DOHH2 (cell line): Measurements from ENCODE around the gene DHX58.

Experiments used
- H3F3A ChIP-seq: fragments of 200-600 bp; sonication (generic), shearing (Covaris generic); 2 replicates; pipeline ENCODE4 v1.6.0; 2016; ENCODE audit warnings: antibody characterized with exemption, mild to moderate bottlenecking; ENCODE audit not compliant: control insufficient read depth, insufficient read depth
- H3K27ac ChIP-seq: fragments of 200-600 bp; sonication (generic); 2 replicates; pipeline ENCODE4 v1.5.1; 2014; ENCODE audit warnings: low read depth, mild to moderate bottlenecking, low read length, moderate library complexity
- H3K27me3 ChIP-seq: fragments of 200-600 bp; sonication (generic); 2 replicates; pipeline ENCODE4 v1.6.1; 2014; ENCODE audit warnings: mild to moderate bottlenecking, low read length, mixed read lengths; ENCODE audit not compliant: control insufficient read depth
- H3K36me3 ChIP-seq: fragments of 200-600 bp; sonication (generic); 2 replicates; pipeline ENCODE4 v1.6.1; 2014; ENCODE audit warnings: mild to moderate bottlenecking, low read length, moderate library complexity, mixed read lengths; ENCODE audit not compliant: control insufficient read depth
- H3K4me1 ChIP-seq: fragments of 200-600 bp; sonication (generic); 2 replicates; pipeline ENCODE4 v1.6.1; 2014; ENCODE audit warnings: mild to moderate bottlenecking, low read length, mixed read lengths; ENCODE audit not compliant: control insufficient read depth
- H3K4me2 ChIP-seq: fragments of 200-600 bp; sonication (generic); 2 replicates; pipeline ENCODE4 v1.6.0; 2014; ENCODE audit warnings: mild to moderate bottlenecking, low read length, moderate library complexity
- H3K4me3 ChIP-seq: fragments of 200-600 bp; sonication (generic); 2 replicates; pipeline ENCODE4 v1.5.1; 2014; ENCODE audit warnings: mild to moderate bottlenecking, low read length, mixed read lengths
- H3K79me2 ChIP-seq: fragments of 200-600 bp; sonication (generic); 2 replicates; pipeline ENCODE4 v1.6.1; 2014; ENCODE audit warnings: mild to moderate bottlenecking, low read length, mixed read lengths; ENCODE audit not compliant: control insufficient read depth
- H3K9me2 ChIP-seq: fragments of 200-600 bp; sonication (generic); replicated peaks from 2 replicates; pipeline ENCODE4 v1.6.1; 2014; ENCODE audit warnings: mild to moderate bottlenecking, low read length, mixed read lengths; ENCODE audit not compliant: control insufficient read depth
- H3K9me3 ChIP-seq: fragments of 200-600 bp; sonication (generic); 2 replicates; pipeline ENCODE4 v1.6.1; 2014; ENCODE audit warnings: antibody characterized with exemption, low read length, mixed read lengths; ENCODE audit not compliant: control insufficient read depth, insufficient read depth
- H4K20me1 ChIP-seq: fragments of 200-600 bp; sonication (generic); 2 replicates; pipeline ENCODE4 v1.6.0; 2014; ENCODE audit warnings: low read depth, mild to moderate bottlenecking, antibody characterized with exemption, low read length, moderate library complexity; ENCODE audit not compliant: control insufficient read depth, insufficient read depth
- EZH2phosphoT487 ChIP-seq: fragments of 200-600 bp; sonication (generic); IDR thresholded peaks from 2 replicates; pipeline ENCODE4 v1.6.1; 2017; ENCODE audit warnings: borderline replicate concordance, mild to moderate bottlenecking, antibody characterized with exemption, low read length, moderate library complexity, mixed read lengths
- TF ChIP-seq, protein P1 (sequence below): fragments of 200-600 bp; sonication (generic); IDR thresholded peaks from one replicate; pipeline ENCODE4 v1.5.1; 2014; ENCODE audit warnings: antibody characterized with exemption, mild to moderate bottlenecking, low read depth, low read length; ENCODE audit not compliant: poor library complexity, severe bottlenecking

DHX58 gene

GRCh38 chr17:42112552-42113176, at the start of gene DHX58:
Gene DHX58 (minus strand): TSS chr17:42112714. CDS start chr17:42111892, 822 bp downstream.
- Histone ChIP-seq H3K9me2 (no peaks in the 10 kb centered on the region), H3K4me3 (peak within 1 kb of the TSS; percentile 69), H3K9me3 (no peaks in the 10 kb centered on the region), H4K20me1 (no peaks in the 10 kb centered on the region), H3K36me3 (peaks cover 41% of the 10 kb centered on the region), H3F3A (peaks cover 5% of the 10 kb centered on the region; the same call in 1 of the 2 replicates), H3K27me3 (no peaks in the 10 kb centered on the region), H3K4me2 (peak within 1 kb of the TSS; percentile 93), H3K79me2 (no peaks in the 10 kb centered on the region), H3K27ac (peak within 1 kb of the TSS; percentile 68), H3K4me1 (peaks cover 44% of the 10 kb centered on the region)
- no peak for TF ChIP-seq EZH2phosphoT487
- TF ChIP-seq, protein P1, sequence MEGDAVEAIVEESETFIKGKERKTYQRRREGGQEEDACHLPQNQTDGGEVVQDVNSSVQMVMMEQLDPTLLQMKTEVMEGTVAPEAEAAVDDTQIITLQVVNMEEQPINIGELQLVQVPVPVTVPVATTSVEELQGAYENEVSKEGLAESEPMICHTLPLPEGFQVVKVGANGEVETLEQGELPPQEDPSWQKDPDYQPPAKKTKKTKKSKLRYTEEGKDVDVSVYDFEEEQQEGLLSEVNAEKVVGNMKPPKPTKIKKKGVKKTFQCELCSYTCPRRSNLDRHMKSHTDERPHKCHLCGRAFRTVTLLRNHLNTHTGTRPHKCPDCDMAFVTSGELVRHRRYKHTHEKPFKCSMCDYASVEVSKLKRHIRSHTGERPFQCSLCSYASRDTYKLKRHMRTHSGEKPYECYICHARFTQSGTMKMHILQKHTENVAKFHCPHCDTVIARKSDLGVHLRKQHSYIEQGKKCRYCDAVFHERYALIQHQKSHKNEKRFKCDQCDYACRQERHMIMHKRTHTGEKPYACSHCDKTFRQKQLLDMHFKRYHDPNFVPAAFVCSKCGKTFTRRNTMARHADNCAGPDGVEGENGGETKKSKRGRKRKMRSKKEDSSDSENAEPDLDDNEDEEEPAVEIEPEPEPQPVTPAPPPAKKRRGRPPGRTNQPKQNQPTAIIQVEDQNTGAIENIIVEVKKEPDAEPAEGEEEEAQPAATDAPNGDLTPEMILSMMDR, result no peak

GRCh38 chr17:42160531-42160910, 48.0 kb upstream of the DHX58 start:
- TF ChIP-seq EZH2phosphoT487, result no peak
- TF ChIP-seq, protein P1, result no peak
- H3K4me2 ChIP-seq, result no peak overlapping the region

DNA sequence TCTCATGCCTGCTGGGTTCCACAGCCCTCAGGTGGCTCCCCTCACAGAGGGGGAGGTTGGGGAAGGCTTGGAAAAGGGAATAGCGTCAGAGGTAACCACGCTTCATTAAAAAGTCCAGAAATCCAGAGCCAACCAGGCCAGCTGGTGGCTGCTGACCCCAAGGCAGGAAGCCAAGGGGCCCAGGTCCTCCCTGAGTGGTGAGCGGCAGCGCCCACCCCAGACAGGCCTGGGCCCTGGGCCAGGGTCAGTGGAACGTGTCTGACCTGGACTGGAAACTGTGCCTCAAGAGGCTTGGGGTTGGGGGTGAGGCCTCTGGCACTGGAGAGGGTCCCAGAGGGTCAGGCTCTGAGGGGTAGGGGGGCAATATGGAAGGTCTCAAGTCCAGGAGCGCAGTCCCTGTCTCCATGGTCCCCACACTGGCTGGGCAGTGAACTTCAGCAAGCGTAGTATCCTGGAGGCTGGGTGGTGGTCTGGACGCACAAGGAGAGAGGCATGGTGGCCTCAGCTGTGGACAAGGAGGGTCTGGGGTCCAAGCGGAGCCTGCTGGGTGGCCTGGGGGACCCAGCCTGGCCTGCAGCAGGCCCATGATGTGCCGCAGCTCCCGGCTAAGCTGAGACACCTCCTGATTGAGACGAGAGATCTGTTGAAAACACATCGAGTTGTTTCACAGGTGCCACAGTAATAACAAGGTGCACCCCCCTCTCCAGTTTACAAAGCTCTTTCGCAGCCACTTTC, 47.4 kb upstream of the DHX58 start:
- Histone ChIP-seq H3K4me2 (no peak overlapping the region), H3K4me1 (peaks cover 3% of the 10 kb centered on the region), H3K27me3 (no peaks in the 10 kb centered on the region), H3K79me2 (no peaks in the 10 kb centered on the region), H3K4me3 (no peak overlapping the region), H3K27ac (no peak overlapping the region), H3K9me2 (no peaks in the 10 kb centered on the region), H3F3A (no peaks in the 10 kb centered on the region), H4K20me1 (no peaks in the 10 kb centered on the region), H3K9me3 (no peaks in the 10 kb centered on the region), H3K36me3 (no peaks in the 10 kb centered on the region)
- TF ChIP-seq EZH2phosphoT487, result no peak
- TF ChIP-seq, protein P1, result no peak

More at GRCh38 chr17:42160531-42160910, 48.0 kb upstream of the DHX58 start:
- Histone ChIP-seq H3K4me1 (peaks cover under 1% of the 10 kb centered on the region), H4K20me1 (no peaks in the 10 kb centered on the region), H3K27ac (no peak overlapping the region), H3K9me3 (no peaks in the 10 kb centered on the region), H3K36me3 (no peaks in the 10 kb centered on the region), H3K4me3 (no peak overlapping the region), H3K27me3 (no peaks in the 10 kb centered on the region), H3K79me2 (no peaks in the 10 kb centered on the region), H3F3A (no peaks in the 10 kb centered on the region), H3K9me2 (no peaks in the 10 kb centered on the region)
